ENCODE data around the gene GPC6. TPM values are rescaled to one million over a fixed set of nuclear protein-coding genes. Genes with fewer than 3 reads are reported as not detected.

Gene GPC6
- total RNA-seq, 1 experiment from 2014 or later = 0.22 TPM

DNA sequence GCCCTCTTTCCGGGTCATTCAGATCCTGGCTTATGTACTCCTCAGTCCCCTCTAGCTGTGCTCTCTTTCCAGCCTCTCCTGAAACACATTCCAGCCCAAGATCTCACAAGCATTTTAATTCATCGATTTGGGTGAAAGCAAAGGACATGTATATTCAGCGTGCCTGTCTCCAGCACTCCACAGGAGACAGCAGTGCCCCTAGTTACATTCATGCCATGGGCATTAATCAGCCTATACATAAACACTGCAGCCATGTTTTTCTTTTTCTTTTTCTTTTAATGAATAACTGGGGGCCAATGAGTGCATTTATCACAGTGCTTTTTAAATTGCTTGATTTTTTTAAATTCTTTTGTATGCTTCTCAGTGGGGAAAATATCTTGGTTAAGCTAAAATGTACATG is 1053.7 kb downstream of the GPC6 start:
- ChIA-PET CTCF (no interaction called here), RAD21 (ENCODE audit: low non-redundant PET in 1 of 2, low total read pairs in 2 of 2, uncharacterized antibody in 2 of 2, unreplicated experiment in 2 of 2) (no interaction called here), POLR2A (no interaction called here)
- Histone ChIP-seq H3K4me2 (ENCODE audit: low read length) (no peak overlapping the region), H3K27ac (ENCODE audit: low read depth, low read length) (no peak overlapping the region), H3K36me3 (ENCODE audit: control insufficient read depth in 1 of 2, insufficient read depth in 2 of 2, low read length in 2 of 2) (no peaks in the 10 kb centered on the region), H2AFZ (ENCODE audit: low read depth, low read length, poor library complexity, severe bottlenecking) (no peak overlapping the region), H3K4me3 (replicated peaks in 1 of 2; ENCODE audit: low read depth in 1 of 2, low read length in 2 of 2) (no peak overlapping the region), H3K9ac (ENCODE audit: low read length) (no peak overlapping the region), H3K9me2 (ENCODE audit: insufficient read depth) (no peaks in the 10 kb centered on the region), H3K4me1 (ENCODE audit: control insufficient read depth in 1 of 2, insufficient read depth in 2 of 2, low read length in 2 of 2) (no peaks in the 10 kb centered on the region), H3K27me3 (ENCODE audit: insufficient read depth, low read length) (no peaks in the 10 kb centered on the region), H3K9me3 (ENCODE audit: control insufficient read depth in 1 of 2, insufficient read depth in 1 of 2, low read depth in 1 of 2, low read length in 2 of 2) (peaks cover 0 to 7% of the 10 kb centered on the region in 2 experiments; a peak in 1 of 4 replicates), H4K20me1 (ENCODE audit: insufficient read depth) (no peaks in the 10 kb centered on the region), H3K79me2 (ENCODE audit: insufficient read depth, low read length) (no peaks in the 10 kb centered on the region)
- no TSS peak for BruUV-seq (replicated peaks)
- DNase-seq (ENCODE audit: low read depth, low spot score) = no peak
- intact Hi-C loops (cut with micrococcal nuclease) = no loop called here
- no peak for ATAC-seq
- no peak for TF ChIP-seq ZNF274 (IDR thresholded peaks at IDR 0.05; ENCODE audit: low read depth, low read length)
- no peak for TF ChIP-seq SRF (IDR thresholded peaks at IDR 0.05; ENCODE audit: low read depth)
- TF ChIP-seq CTCF (IDR thresholded peaks at IDR 0.05 in 2 of 3, conservative IDR thresholded peaks at IDR 0.05 in 1 of 3; ENCODE audit: borderline replicate concordance in 1 of 3, insufficient read depth in 1 of 3, low read depth in 2 of 3, low read length in 2 of 3) = no peak
- no peak for TF ChIP-seq SIN3A (IDR thresholded peaks at IDR 0.05; ENCODE audit: low read depth)
- TF ChIP-seq POLR2A (IDR thresholded peaks at IDR 0.05; ENCODE audit: borderline replicate concordance, extremely low read depth, insufficient read depth, insufficient read length) = no peak
- TF ChIP-seq FOSL1 (IDR thresholded peaks at IDR 0.05; ENCODE audit: low read depth) = no peak

- RAD21 ChIA-PET (ENCODE audit: low non-redundant PET in 1 of 2, low total read pairs in 2 of 2, uncharacterized antibody in 2 of 2, unreplicated experiment in 2 of 2) = no interaction called here
- Histone ChIP-seq H2AFZ (ENCODE audit: low read depth, low read length, poor library complexity, severe bottlenecking) (no peak overlapping the region), H3K4me1 (ENCODE audit: control insufficient read depth in 1 of 2, insufficient read depth in 2 of 2, low read length in 2 of 2) (no peaks in the 10 kb centered on the region), H4K20me1 (ENCODE audit: insufficient read depth) (no peaks in the 10 kb centered on the region), H3K9me3 (ENCODE audit: control insufficient read depth in 1 of 2, insufficient read depth in 1 of 2, low read depth in 1 of 2, low read length in 2 of 2) (peaks cover 0 to 7% of the 10 kb centered on the region in 2 experiments; a peak in 1 of 4 replicates), H3K4me3 (replicated peaks in 1 of 2; ENCODE audit: low read depth in 1 of 2, low read length in 2 of 2) (no peak overlapping the region), H3K4me2 (ENCODE audit: low read length) (no peak overlapping the region), H3K9me2 (ENCODE audit: insufficient read depth) (no peaks in the 10 kb centered on the region), H3K79me2 (ENCODE audit: insufficient read depth, low read length) (no peaks in the 10 kb centered on the region), H3K27me3 (ENCODE audit: insufficient read depth, low read length) (no peaks in the 10 kb centered on the region), H3K9ac (ENCODE audit: low read length) (no peak overlapping the region), H3K36me3 (ENCODE audit: control insufficient read depth in 1 of 2, insufficient read depth in 2 of 2, low read length in 2 of 2) (no peaks in the 10 kb centered on the region), H3K27ac (ENCODE audit: low read depth, low read length) (no peak overlapping the region)
- CTCF ChIA-PET = no interaction called here
- TF ChIP-seq POLR2AphosphoS5 (IDR thresholded peaks at IDR 0.05; ENCODE audit: low read depth, low read length) = no peak
- no peak for TF ChIP-seq CTCF (IDR thresholded peaks at IDR 0.05 in 2 of 3, conservative IDR thresholded peaks at IDR 0.05 in 1 of 3; ENCODE audit: borderline replicate concordance in 1 of 3, insufficient read depth in 1 of 3, low read depth in 2 of 3, low read length in 2 of 3)
- TF ChIP-seq SRF (IDR thresholded peaks at IDR 0.05; ENCODE audit: low read depth) = no peak
- no peak for TF ChIP-seq SP1 (IDR thresholded peaks at IDR 0.05; ENCODE audit: low read depth)
- TF ChIP-seq CEBPB (IDR thresholded peaks at IDR 0.05; ENCODE audit: low read depth) = no peak
- no peak for TF ChIP-seq ELF1 (IDR thresholded peaks at IDR 0.05; ENCODE audit: borderline replicate concordance, low read depth)
- no peak for TF ChIP-seq FOSL1 (IDR thresholded peaks at IDR 0.05; ENCODE audit: low read depth)
- no peak for TF ChIP-seq RAD21 (IDR thresholded peaks at IDR 0.05; ENCODE audit: low read depth)
- no peak for TF ChIP-seq EZH2phosphoT487 (IDR thresholded peaks at IDR 0.05; ENCODE audit: borderline replicate concordance)
- TF ChIP-seq ATF3 (IDR thresholded peaks at IDR 0.05) = no peak
- TF ChIP-seq TCF7L2 (IDR thresholded peaks at IDR 0.05; ENCODE audit: borderline replicate concordance, extremely low read depth, insufficient read depth, insufficient read length) = no peak
- TF ChIP-seq EGR1 (IDR thresholded peaks at IDR 0.05; ENCODE audit: low read depth) = no peak
- TF ChIP-seq ZNF274 (IDR thresholded peaks at IDR 0.05; ENCODE audit: low read depth, low read length) = no peak
- no peak for TF ChIP-seq CBX3 (IDR thresholded peaks at IDR 0.05; ENCODE audit: low read depth)
- no peak for TF ChIP-seq JUND (IDR thresholded peaks at IDR 0.05)
- no TSS peak for BruUV-seq (replicated peaks)
- ATAC-seq = no peak
- POLR2A ChIA-PET = no interaction called here
- no peak for DNase-seq (ENCODE audit: low read depth, low spot score)
- intact Hi-C loops (cut with micrococcal nuclease) = no loop called here
Observed at GRCh38 chr13:94280845-94281244, 1054.2 kb downstream of the GPC6 start.
